Measurements from ENCODE around the gene UBA1.

DNA sequence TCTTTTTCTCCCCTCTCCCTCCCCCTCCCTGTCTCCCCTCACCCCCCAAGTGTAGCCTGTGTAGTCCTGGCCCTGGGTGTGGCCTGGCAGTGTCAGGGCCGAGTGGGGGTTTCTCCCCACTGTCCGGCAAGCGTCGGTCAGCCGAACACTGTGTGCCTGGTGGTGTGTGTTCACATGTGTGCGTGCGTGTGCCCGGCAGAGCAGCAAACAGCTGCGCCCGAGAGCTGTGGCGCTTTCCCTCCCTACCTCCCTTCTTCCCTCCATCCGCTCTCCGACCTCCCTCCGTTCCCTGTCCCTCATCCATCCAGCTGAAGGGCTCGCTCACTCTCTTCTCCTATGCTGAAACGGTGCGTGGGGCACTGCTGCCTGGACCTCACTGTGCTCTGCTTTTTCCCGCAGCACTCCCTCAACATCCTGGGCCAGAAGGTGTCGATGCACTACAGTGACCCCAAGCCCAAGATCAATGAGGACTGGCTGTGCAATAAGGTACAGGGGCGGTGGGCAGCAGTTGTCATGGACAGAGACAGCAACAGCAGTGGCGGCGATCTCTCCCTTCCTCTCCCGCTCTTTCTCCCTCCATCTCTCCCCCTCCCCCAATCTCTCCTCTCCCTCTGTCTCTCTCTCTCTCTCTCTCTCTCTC, 17.4 kb upstream of the UBA1 start:
- TF ChIP-seq, protein P1, sequence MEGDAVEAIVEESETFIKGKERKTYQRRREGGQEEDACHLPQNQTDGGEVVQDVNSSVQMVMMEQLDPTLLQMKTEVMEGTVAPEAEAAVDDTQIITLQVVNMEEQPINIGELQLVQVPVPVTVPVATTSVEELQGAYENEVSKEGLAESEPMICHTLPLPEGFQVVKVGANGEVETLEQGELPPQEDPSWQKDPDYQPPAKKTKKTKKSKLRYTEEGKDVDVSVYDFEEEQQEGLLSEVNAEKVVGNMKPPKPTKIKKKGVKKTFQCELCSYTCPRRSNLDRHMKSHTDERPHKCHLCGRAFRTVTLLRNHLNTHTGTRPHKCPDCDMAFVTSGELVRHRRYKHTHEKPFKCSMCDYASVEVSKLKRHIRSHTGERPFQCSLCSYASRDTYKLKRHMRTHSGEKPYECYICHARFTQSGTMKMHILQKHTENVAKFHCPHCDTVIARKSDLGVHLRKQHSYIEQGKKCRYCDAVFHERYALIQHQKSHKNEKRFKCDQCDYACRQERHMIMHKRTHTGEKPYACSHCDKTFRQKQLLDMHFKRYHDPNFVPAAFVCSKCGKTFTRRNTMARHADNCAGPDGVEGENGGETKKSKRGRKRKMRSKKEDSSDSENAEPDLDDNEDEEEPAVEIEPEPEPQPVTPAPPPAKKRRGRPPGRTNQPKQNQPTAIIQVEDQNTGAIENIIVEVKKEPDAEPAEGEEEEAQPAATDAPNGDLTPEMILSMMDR (IDR thresholded peaks at IDR 0.05): no peak
- TF ChIP-seq POLR2A (IDR thresholded peaks at IDR 0.05): no peak

Data from heart left ventricle (tissue), 13 donors.